Measurements from ENCODE around the gene GAK. TPM values are rescaled to one million over a fixed set of nuclear protein-coding genes. Genes with fewer than 3 reads are reported as not detected.
A peak's percentile ranks its signal among the peaks of the same experiment; 100 is the strongest.

Gene GAK
- polyA plus RNA-seq, 1 donor (not counting 4 experiments of a cell fraction or from before 2014, with no cell fraction given), result 18.4 TPM

- dilution Hi-C loops (cut with MboI; ENCODE audit: extremely low pct_ligation_motif_present, low sequenced_read_pairs), result no loop called here
- no peak for TF ChIP-seq CTCF (optimal IDR thresholded peaks at IDR 0.05 in 1 of 3, IDR thresholded peaks at IDR 0.05 in 1 of 3, conservative IDR thresholded peaks at IDR 0.05 in 1 of 3; ENCODE audit: extremely low read depth in 1 of 3, insufficient read depth in 2 of 3, low read length in 3 of 3)
- no peak for TF ChIP-seq EZH2 (IDR thresholded peaks at IDR 0.05; ENCODE audit: low read length)
- Histone ChIP-seq H3K4me1 (ENCODE audit: control insufficient read depth, extremely low read depth, insufficient read depth, low read length) (peaks cover 22% of the 10 kb centered on the region), H3K36me3 (ENCODE audit: control insufficient read depth in 2 of 2, extremely low read depth in 1 of 2, insufficient read depth in 2 of 2, low read length in 2 of 2) (peaks cover 0 to 4% of the 10 kb centered on the region in 2 experiments), H3K9me3 (ENCODE audit: control insufficient read depth, low read depth, low read length) (no peaks in the 10 kb centered on the region), H3K79me2 (ENCODE audit: control insufficient read depth, insufficient read depth, low read length) (peaks cover 49% of the 10 kb centered on the region), H3K27ac (ENCODE audit: control insufficient read depth, insufficient read depth, low read length) (peak overlapping the region; percentile 87), H3K4me3 (ENCODE audit: control insufficient read depth in 2 of 3, extremely low read depth in 1 of 3, insufficient read depth in 2 of 3, low read depth in 1 of 3, low read length in 3 of 3) (peak overlapping the region; percentile 74 to 81 (median 81)), H2AFZ (ENCODE audit: control insufficient read depth, low read length) (peak overlapping the region; percentile 95), H3K9ac (ENCODE audit: control insufficient read depth, extremely low read depth, insufficient read depth, low read length) (peak overlapping the region; percentile 97), H3K4me2 (ENCODE audit: control insufficient read depth, extremely low read depth, insufficient read depth, low read depth, low read length) (peak overlapping the region; percentile 99), H3K27me3 (ENCODE audit: control insufficient read depth, extremely low read depth, insufficient read depth, low read length) (no peaks in the 10 kb centered on the region), H3K9me1 (ENCODE audit: control insufficient read depth, extremely low read depth, insufficient read depth, low read length) (peaks cover 2% of the 10 kb centered on the region), H4K20me1 (ENCODE audit: control insufficient read depth, extremely low read depth, insufficient read depth, low read length) (peaks cover 11% of the 10 kb centered on the region)
- DNase-seq (ENCODE audit: low read depth, low spot score) (no peak), FAIRE-seq (no peak)
Measured at GRCh38 chr4:932713-933070, 576 bp upstream of the GAK start.

- H3K9ac ChIP-seq (ENCODE audit: control insufficient read depth, extremely low read depth, insufficient read depth, low read length), result peak overlapping the region; percentile 97
- H3K9me3 ChIP-seq (ENCODE audit: control insufficient read depth, low read depth, low read length), result no peaks in the 10 kb centered on the region
- H3K4me1 ChIP-seq (ENCODE audit: control insufficient read depth, extremely low read depth, insufficient read depth, low read length), result peaks cover 21% of the 10 kb centered on the region
- DNase-seq (ENCODE audit: low read depth, low spot score), result no peak
- H2AFZ ChIP-seq (ENCODE audit: control insufficient read depth, low read length), result peak overlapping the region; percentile 85
- dilution Hi-C loops (cut with MboI; ENCODE audit: extremely low pct_ligation_motif_present, low sequenced_read_pairs), result no loop called here
- H3K27me3 ChIP-seq (ENCODE audit: control insufficient read depth, extremely low read depth, insufficient read depth, low read length), result no peaks in the 10 kb centered on the region
- peak overlapping the region; percentile 74 to 81 (median 81) for H3K4me3 ChIP-seq (ENCODE audit: control insufficient read depth in 2 of 3, extremely low read depth in 1 of 3, insufficient read depth in 2 of 3, low read depth in 1 of 3, low read length in 3 of 3)
- H3K79me2 ChIP-seq (ENCODE audit: control insufficient read depth, insufficient read depth, low read length), result peaks cover 53% of the 10 kb centered on the region
- peaks cover 11% of the 10 kb centered on the region for H4K20me1 ChIP-seq (ENCODE audit: control insufficient read depth, extremely low read depth, insufficient read depth, low read length)
- H3K4me2 ChIP-seq (ENCODE audit: control insufficient read depth, extremely low read depth, insufficient read depth, low read depth, low read length), result peak overlapping the region; percentile 89
- peaks cover 0 to 4% of the 10 kb centered on the region in 2 experiments for H3K36me3 ChIP-seq (ENCODE audit: control insufficient read depth in 2 of 2, extremely low read depth in 1 of 2, insufficient read depth in 2 of 2, low read length in 2 of 2)
- FAIRE-seq, result peak; percentile 53
- TF ChIP-seq EZH2 (IDR thresholded peaks at IDR 0.05; ENCODE audit: low read length), result no peak
- no peak for TF ChIP-seq CTCF (optimal IDR thresholded peaks at IDR 0.05 in 1 of 3, IDR thresholded peaks at IDR 0.05 in 1 of 3, conservative IDR thresholded peaks at IDR 0.05 in 1 of 3; ENCODE audit: extremely low read depth in 1 of 3, insufficient read depth in 2 of 3, low read length in 3 of 3)
- peaks cover 2% of the 10 kb centered on the region for H3K9me1 ChIP-seq (ENCODE audit: control insufficient read depth, extremely low read depth, insufficient read depth, low read length)
- H3K27ac ChIP-seq (ENCODE audit: control insufficient read depth, insufficient read depth, low read length), result peak overlapping the region; percentile 87
Measured at GRCh38 chr4:931194-931959, 739 bp downstream of the GAK start.

All from keratinocyte (primary cell).